ENCODE results near the gene ZNF787. TPM values are rescaled to one million over a fixed set of nuclear protein-coding genes. Genes with fewer than 3 reads are reported as not detected.
A peak's percentile ranks its signal among the peaks of the same experiment; 100 is the strongest.

ZNF787 gene
- total and polyA plus RNA-seq, 2 of the 13 experiments (the other 11 are each of a cell fraction or from before 2014, with no cell fraction given) = 15.1 to 42.8 TPM

GRCh38 chr19:56126983-56127780 lies 6.1 kb upstream of the ZNF787 start (continued):
- no peak for TF ChIP-seq ZNF512B (CRISPR knock-in tag; IDR thresholded peaks at IDR 0.05; ENCODE audit: borderline replicate concordance)
- TF ChIP-seq ZNF33A (CRISPR knock-in tag; IDR thresholded peaks at IDR 0.05; ENCODE audit: borderline replicate concordance) = no peak
- peak; percentile 50; the same call in 1 of the 2 replicates for TF ChIP-seq USF2 (IDR thresholded peaks at IDR 0.05; ENCODE audit: low read depth, low read length)
- TF ChIP-seq USF2 (CRISPR knock-in tag; IDR thresholded peaks at IDR 0.05; ENCODE audit: borderline replicate concordance) = peak; percentile 80; the same call in 1 of the 2 replicates
- TF ChIP-seq ZNF513 (CRISPR knock-in tag; conservative IDR thresholded peaks at IDR 0.05) = no peak
- TF ChIP-seq ZNF121 (CRISPR knock-in tag; IDR thresholded peaks at IDR 0.05) = no peak
- TF ChIP-seq ISX (CRISPR knock-in tag; conservative IDR thresholded peaks at IDR 0.05) = no peak
- TF ChIP-seq ZNF687 (CRISPR knock-in tag; IDR thresholded peaks at IDR 0.05) = no peak; the same call in 1 of the 2 replicates
- no peak for TF ChIP-seq ZNF280D (CRISPR knock-in tag; IDR thresholded peaks at IDR 0.05)
- TF ChIP-seq PBX3 (CRISPR knock-in tag; IDR thresholded peaks at IDR 0.05; ENCODE audit: borderline replicate concordance) = no peak

All from HepG2 (cell line).